ENCODE measurements around the gene GRID1. TPM values are rescaled to one million over a fixed set of nuclear protein-coding genes. Genes with fewer than 3 reads are reported as not detected.

GRID1 gene
- total RNA-seq, 1 donor from 2014 or later: not detected

GRCh38 chr10:85786401-85786899 is 580.1 kb downstream of the GRID1 start:
- ChIA-PET POLR2A (no interaction called here), CTCF (interaction anchor here (0.9 kb wide), 1 partner anchor 798 kb away, joined by 3 read pairs; no protein-coding TSS in a partner anchor)
- no peak for ATAC-seq (ENCODE audit: low read depth)
- Mint-ChIP-seq H3K4me3 (no peak overlapping the region), H3K9me3 (no peaks in the 10 kb centered on the region), H3K27me3 (no peaks in the 10 kb centered on the region), H3K27ac (no peak overlapping the region), H3K36me3 (ENCODE audit: low read depth) (no peaks in the 10 kb centered on the region), H3K4me1 (no peaks in the 10 kb centered on the region)
- TF ChIP-seq CTCF (IDR thresholded peaks at IDR 0.05): no peak
- intact Hi-C loops (cut with micrococcal nuclease): no loop called here
- DNase-seq: no peak

GRCh38 chr10:85784792-85785191 is 581.8 kb downstream of the GRID1 start:
- intact Hi-C loops (cut with micrococcal nuclease): no loop called here
- no peak overlapping the region for H3K27ac Mint-ChIP-seq
- ChIA-PET CTCF (no interaction called here), POLR2A (no interaction called here)
- TF ChIP-seq CTCF (IDR thresholded peaks at IDR 0.05): no peak
- H3K27me3 Mint-ChIP-seq: no peaks in the 10 kb centered on the region
- no peaks in the 10 kb centered on the region for H3K4me1 Mint-ChIP-seq
- DNase-seq (no peak), ATAC-seq (ENCODE audit: low read depth) (no peak)
- no peaks in the 10 kb centered on the region for H3K36me3 Mint-ChIP-seq (ENCODE audit: low read depth)
- H3K9me3 Mint-ChIP-seq: no peaks in the 10 kb centered on the region
- no peak overlapping the region for H3K4me3 Mint-ChIP-seq

DNA sequence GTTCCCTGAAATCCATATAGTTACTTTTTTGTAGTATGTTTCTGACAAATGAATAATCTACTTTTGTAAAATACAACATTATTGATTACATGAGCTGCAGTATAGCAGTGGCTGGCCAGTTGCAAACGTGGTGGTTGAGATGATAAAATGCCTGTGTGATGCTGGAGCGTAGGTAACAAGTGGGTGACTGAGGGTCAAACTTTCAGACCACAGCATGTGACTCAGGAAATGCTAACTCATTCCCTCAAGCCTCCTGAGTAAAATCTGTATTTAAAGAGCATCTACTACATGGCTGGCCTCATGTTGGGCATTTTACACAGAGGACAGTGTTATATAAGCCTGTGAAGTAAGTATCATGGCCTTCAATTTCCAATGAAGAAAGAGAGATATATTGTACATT is 585.2 kb downstream of the GRID1 start:
- no peak for TF ChIP-seq CTCF (IDR thresholded peaks at IDR 0.05)
- no peaks in the 10 kb centered on the region for H3K36me3 Mint-ChIP-seq (ENCODE audit: low read depth)
- H3K27me3 Mint-ChIP-seq: no peaks in the 10 kb centered on the region
- DNase-seq (no peak), ATAC-seq (ENCODE audit: low read depth) (no peak)
- POLR2A ChIA-PET: no interaction called here
- H3K4me3 Mint-ChIP-seq: no peak overlapping the region
- no peak overlapping the region for H3K27ac Mint-ChIP-seq
- intact Hi-C loops (cut with micrococcal nuclease): no loop called here
- H3K9me3 Mint-ChIP-seq: no peaks in the 10 kb centered on the region
- no peaks in the 10 kb centered on the region for H3K4me1 Mint-ChIP-seq
- CTCF ChIA-PET: no interaction called here

DNA sequence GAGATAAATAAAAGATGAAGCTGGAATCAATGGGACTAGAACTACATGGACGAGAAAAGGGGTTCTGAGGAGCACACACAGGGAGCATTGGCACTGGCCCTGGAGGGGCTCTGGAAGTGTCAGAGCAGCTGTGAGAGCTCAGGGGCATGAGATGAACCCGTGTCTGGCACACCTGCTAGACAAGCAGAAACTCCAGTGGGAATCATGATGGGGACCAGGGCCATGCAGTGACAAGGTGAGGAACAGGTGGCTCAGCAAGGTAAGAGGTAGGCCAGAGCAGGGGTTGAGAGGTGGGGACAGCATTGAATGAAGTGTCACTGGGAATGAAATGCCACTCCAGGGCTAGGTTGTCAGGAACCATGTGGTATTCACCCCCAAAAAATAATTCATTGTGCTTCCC is 588.5 kb downstream of the GRID1 start:
- no peak for DNase-seq
- no peak overlapping the region for H3K27ac Mint-ChIP-seq
- ChIA-PET CTCF (no interaction called here), POLR2A (no interaction called here)
- no peaks in the 10 kb centered on the region for H3K27me3 Mint-ChIP-seq
- ATAC-seq (ENCODE audit: low read depth): no peak
- H3K9me3 Mint-ChIP-seq: no peaks in the 10 kb centered on the region
- H3K4me3 Mint-ChIP-seq: no peak overlapping the region
- no peaks in the 10 kb centered on the region for H3K4me1 Mint-ChIP-seq
- intact Hi-C loops (cut with micrococcal nuclease): no loop called here
- H3K36me3 Mint-ChIP-seq (ENCODE audit: low read depth): no peaks in the 10 kb centered on the region
- TF ChIP-seq CTCF (IDR thresholded peaks at IDR 0.05): no peak

- no peak overlapping the region for H3K4me3 Mint-ChIP-seq
- intact Hi-C loops (cut with micrococcal nuclease): no loop called here
- H3K36me3 Mint-ChIP-seq (ENCODE audit: low read depth): no peaks in the 10 kb centered on the region
- ChIA-PET CTCF (no interaction called here), POLR2A (no interaction called here)
- no peak overlapping the region for H3K27ac Mint-ChIP-seq
- TF ChIP-seq CTCF (IDR thresholded peaks at IDR 0.05): no peak
- DNase-seq: no peak
- H3K27me3 Mint-ChIP-seq: peaks cover 2% of the 10 kb centered on the region
- H3K4me1 Mint-ChIP-seq: no peaks in the 10 kb centered on the region
- no peak for ATAC-seq (ENCODE audit: low read depth)
- H3K9me3 Mint-ChIP-seq: peaks cover 5% of the 10 kb centered on the region
Observed at GRCh38 chr10:85767891-85768290, 598.7 kb downstream of the GRID1 start.

Data from activated B cell treated with CpG ODN at 0.5 μM for 24 hours (primary cell).